ENCODE results near the gene TTC14.

The TTC14 gene

DNA sequence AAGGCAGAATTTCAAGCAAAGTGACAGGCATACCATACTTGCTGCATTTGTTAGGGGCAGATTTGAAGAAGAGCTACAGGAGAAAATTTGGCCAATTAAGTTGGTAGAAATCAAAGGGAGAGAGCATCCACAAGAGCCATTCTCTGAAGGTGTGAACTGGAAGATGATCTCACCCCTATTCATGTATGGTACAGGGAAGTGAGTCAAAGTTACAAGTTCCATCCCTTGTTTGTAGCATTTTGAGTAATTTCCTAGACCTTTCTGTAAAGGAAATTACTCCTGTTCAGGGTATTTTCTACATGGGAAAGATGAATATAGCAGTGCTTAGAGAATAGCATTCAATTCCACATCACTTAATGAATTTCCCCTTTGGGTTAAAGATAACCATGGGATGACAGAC lies 28.4 kb downstream of the TTC14 start:
- Histone ChIP-seq H3K4me3 (ENCODE audit: extremely low read depth, insufficient read depth, low read length, poor library complexity, severe bottlenecking) (no peak overlapping the region), H3K27ac (ENCODE audit: low read depth, low read length, severe bottlenecking) (no peak overlapping the region), H3K9me3 (ENCODE audit: control insufficient read depth, low read length) (no peaks in the 10 kb centered on the region), H3K4me1 (ENCODE audit: control insufficient read depth, insufficient read depth, low read length, poor library complexity, severe bottlenecking) (no peaks in the 10 kb centered on the region), H3K36me3 (ENCODE audit: control insufficient read depth, insufficient read depth, low read length) (no peaks in the 10 kb centered on the region)

DNA sequence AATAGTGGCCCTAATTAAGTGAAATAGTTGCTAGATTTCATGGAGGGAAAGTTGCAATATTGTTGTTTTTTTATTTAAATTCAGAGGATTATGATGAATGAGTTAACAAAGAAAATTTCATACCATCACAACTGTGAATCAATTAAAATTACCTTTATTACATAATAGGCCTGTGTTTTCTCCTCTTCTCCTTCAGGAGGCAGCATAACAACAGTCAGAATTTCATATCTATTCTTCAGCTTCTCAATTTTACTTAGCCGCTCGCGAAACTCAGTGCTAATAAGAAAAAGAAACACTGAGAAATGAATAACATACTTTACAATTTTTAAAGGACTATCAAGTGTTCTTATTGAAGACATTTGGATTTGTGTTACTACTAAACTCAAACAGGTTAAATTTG lies 29.4 kb downstream of the TTC14 start:
- H3K36me3 ChIP-seq (ENCODE audit: control insufficient read depth, insufficient read depth, low read length): no peaks in the 10 kb centered on the region
- no peaks in the 10 kb centered on the region for H3K9me3 ChIP-seq (ENCODE audit: control insufficient read depth, low read length)
- H3K27ac ChIP-seq (ENCODE audit: low read depth, low read length, severe bottlenecking): no peak overlapping the region
- no CpG with 5 or more reads among the region's 3 CpGs for WGBS, 2 experiments (ENCODE audit: insufficient coverage in 2 of 2)
- H3K4me1 ChIP-seq (ENCODE audit: control insufficient read depth, insufficient read depth, low read length, poor library complexity, severe bottlenecking): no peaks in the 10 kb centered on the region
- H3K4me3 ChIP-seq (ENCODE audit: extremely low read depth, insufficient read depth, low read length, poor library complexity, severe bottlenecking): no peak overlapping the region

DNA sequence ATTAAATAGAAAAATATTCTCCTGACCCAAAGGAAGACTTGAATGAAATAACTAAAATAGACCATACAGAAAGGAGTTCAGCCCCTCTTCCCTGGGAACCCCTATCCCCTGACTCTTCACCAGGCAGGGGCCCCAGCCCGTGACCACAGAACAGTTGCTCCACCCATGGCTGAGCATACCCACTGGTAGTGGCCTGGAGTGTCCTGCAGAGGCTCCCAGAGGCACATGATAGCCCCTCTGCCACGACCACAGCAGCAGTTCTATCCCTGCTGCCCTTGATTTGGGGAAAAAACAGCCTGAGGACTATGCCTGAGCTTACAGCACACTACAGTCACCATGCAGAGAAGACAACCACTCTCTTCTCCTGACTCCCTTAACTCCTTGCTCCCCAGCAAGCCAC lies 31.8 kb downstream of the TTC14 start:
- H3K9me3 ChIP-seq (ENCODE audit: control insufficient read depth, low read length): no peaks in the 10 kb centered on the region
- H3K27ac ChIP-seq (ENCODE audit: low read depth, low read length, severe bottlenecking): no peak overlapping the region
- H3K4me1 ChIP-seq (ENCODE audit: control insufficient read depth, insufficient read depth, low read length, poor library complexity, severe bottlenecking): no peaks in the 10 kb centered on the region
- 41% methylated on average over 2 of the region's 2 CpGs; no CpG with 5 or more reads in 1 of the 2 experiments for WGBS, 2 experiments (ENCODE audit: insufficient coverage in 2 of 2)
- H3K4me3 ChIP-seq (ENCODE audit: extremely low read depth, insufficient read depth, low read length, poor library complexity, severe bottlenecking): no peak overlapping the region
- H3K36me3 ChIP-seq (ENCODE audit: control insufficient read depth, insufficient read depth, low read length): no peaks in the 10 kb centered on the region

DNA sequence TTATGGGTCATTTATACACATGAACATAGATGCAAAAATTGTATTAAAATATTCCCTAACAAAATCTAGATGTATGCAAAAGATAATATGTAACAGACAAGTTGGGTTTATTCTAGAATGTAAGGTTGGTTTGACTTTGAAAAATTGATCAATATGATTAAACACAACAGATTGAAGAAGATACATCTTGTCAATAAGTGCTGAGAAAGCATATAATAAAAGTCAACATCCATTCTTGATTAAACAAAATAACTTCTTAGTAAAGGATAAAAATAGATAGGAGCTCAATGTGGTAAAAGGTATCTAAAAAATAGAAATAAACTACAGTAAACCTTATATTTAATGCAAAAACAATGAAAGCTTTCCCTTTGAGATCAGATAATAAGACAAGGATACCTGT lies 39.0 kb downstream of the TTC14 start:
- no peaks in the 10 kb centered on the region for H3K9me3 ChIP-seq (ENCODE audit: control insufficient read depth, low read length)
- no peaks in the 10 kb centered on the region for H3K4me1 ChIP-seq (ENCODE audit: control insufficient read depth, insufficient read depth, low read length, poor library complexity, severe bottlenecking)
- H3K27ac ChIP-seq (ENCODE audit: low read depth, low read length, severe bottlenecking): no peak overlapping the region
- H3K4me3 ChIP-seq (ENCODE audit: extremely low read depth, insufficient read depth, low read length, poor library complexity, severe bottlenecking): no peak overlapping the region
- no peaks in the 10 kb centered on the region for H3K36me3 ChIP-seq (ENCODE audit: control insufficient read depth, insufficient read depth, low read length)

DNA sequence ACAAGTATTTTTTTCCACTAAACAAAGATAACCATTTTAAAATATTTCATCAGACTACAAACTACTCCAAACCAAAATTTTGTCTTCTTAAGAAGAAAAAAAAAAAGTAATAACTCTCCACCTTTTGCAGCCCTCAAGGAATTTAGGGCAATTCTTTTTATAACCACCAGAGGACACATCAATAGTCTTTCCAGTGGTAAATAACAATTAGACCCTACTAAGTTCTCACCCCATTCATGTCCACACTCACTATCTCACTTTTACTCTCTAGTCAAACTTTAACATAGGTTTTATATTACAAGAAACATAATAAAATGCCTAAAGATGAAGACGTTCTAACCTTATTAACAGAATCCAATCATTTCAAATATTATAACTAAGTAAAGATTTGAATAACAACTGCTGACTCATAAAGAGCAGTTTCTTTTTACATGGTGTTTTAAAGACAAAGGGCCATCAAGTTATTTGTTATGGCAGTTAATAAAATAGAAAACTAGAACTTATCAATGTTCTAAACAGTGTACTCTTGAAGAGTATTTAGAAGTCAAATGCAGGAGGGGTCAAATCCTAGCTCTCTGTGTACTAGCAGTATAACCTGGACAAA lies 44.3 kb downstream of the TTC14 start:
- Histone ChIP-seq H3K27ac (ENCODE audit: low read depth, low read length, severe bottlenecking) (no peak overlapping the region), H3K4me1 (ENCODE audit: control insufficient read depth, insufficient read depth, low read length, poor library complexity, severe bottlenecking) (no peaks in the 10 kb centered on the region), H3K36me3 (ENCODE audit: control insufficient read depth, insufficient read depth, low read length) (no peaks in the 10 kb centered on the region), H3K9me3 (ENCODE audit: control insufficient read depth, low read length) (no peaks in the 10 kb centered on the region), H3K4me3 (ENCODE audit: extremely low read depth, insufficient read depth, low read length, poor library complexity, severe bottlenecking) (no peak overlapping the region)
- WGBS, 2 experiments (ENCODE audit: insufficient coverage in 2 of 2): no CpG with 5 or more reads among the region's 1 CpG

DNA sequence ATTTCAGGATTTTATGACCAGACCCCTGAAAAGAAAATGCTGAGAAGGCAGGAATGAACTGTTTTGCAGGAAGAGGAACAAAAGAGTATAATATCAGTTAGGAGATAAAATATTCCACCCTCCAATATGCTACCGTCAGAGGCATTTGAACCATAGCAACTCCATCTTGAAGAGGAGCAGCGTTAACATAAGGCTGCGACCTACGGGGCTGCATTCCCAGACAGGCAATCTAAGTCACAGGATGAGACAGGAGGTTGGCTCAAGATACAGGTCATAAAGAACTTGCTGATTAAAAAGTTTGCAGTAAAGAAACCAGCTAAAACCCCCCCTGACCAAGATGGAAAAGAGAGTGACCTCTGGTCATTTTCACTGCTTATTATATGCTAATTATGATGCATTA lies 54.4 kb downstream of the TTC14 start:
- H3K4me1 ChIP-seq (ENCODE audit: control insufficient read depth, insufficient read depth, low read length, poor library complexity, severe bottlenecking): no peaks in the 10 kb centered on the region
- H3K4me3 ChIP-seq (ENCODE audit: extremely low read depth, insufficient read depth, low read length, poor library complexity, severe bottlenecking): no peak overlapping the region
- H3K27ac ChIP-seq (ENCODE audit: low read depth, low read length, severe bottlenecking): no peak overlapping the region
- no peaks in the 10 kb centered on the region for H3K9me3 ChIP-seq (ENCODE audit: control insufficient read depth, low read length)
- no peaks in the 10 kb centered on the region for H3K36me3 ChIP-seq (ENCODE audit: control insufficient read depth, insufficient read depth, low read length)
- WGBS, 2 experiments (ENCODE audit: insufficient coverage in 2 of 2): no CpG with 5 or more reads among the region's 4 CpGs

DNA sequence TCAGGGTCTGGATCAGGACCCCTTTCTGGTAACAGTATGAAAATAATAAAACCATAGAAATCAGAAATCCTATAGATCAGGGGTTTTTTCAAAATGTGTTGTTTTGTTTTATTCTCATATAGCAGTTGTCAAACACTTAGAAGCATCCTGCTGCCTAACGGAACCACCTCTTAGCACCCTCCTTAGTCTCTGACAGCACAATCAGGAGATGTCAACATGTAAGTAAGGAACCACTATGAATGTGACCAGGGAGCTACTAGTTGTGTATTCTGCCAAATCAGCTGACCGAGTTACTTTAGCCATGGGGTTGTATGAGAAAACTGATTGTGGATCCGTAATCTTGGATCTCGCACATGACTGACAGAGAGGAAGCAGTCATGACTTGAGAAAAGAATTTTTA lies 55.1 kb downstream of the TTC14 start:
- H3K27ac ChIP-seq (ENCODE audit: low read depth, low read length, severe bottlenecking): no peak overlapping the region
- H3K4me1 ChIP-seq (ENCODE audit: control insufficient read depth, insufficient read depth, low read length, poor library complexity, severe bottlenecking): no peaks in the 10 kb centered on the region
- no peaks in the 10 kb centered on the region for H3K9me3 ChIP-seq (ENCODE audit: control insufficient read depth, low read length)
- no peak overlapping the region for H3K4me3 ChIP-seq (ENCODE audit: extremely low read depth, insufficient read depth, low read length, poor library complexity, severe bottlenecking)
- whole genome bisulfite sequencing, 2 experiments (ENCODE audit: insufficient coverage in 2 of 2): 82 to 88% methylated on average over 1 of the region's 4 CpGs
- no peaks in the 10 kb centered on the region for H3K36me3 ChIP-seq (ENCODE audit: control insufficient read depth, insufficient read depth, low read length)

All from mesodermal cell (in vitro differentiated cells).